Erythroblast (primary cell): ENCODE measurements around the gene PGP.

Experiments used
- GATA1 ChIP-seq: IDR thresholded peaks from 2 replicates; pipeline ENCODE4 v1.6.1; 2011; ENCODE audit warnings: low read depth, mild to moderate bottlenecking, control low read depth, low read length, moderate library complexity
- POLR2A ChIP-seq: IDR thresholded peaks from 2 replicates; pipeline ENCODE4 v1.6.1; 2011; ENCODE audit warnings: mild to moderate bottlenecking, low read length

- no peak for TF ChIP-seq POLR2A
- no peak for TF ChIP-seq GATA1
These were observed 30.5 kb upstream of the PGP start for GRCh38 chr16:2244926-2245795.
